ENCODE measurements around the gene IL27RA. TPM values are rescaled to one million over a fixed set of nuclear protein-coding genes. Genes with fewer than 3 reads are reported as not detected.

Gene IL27RA
- total and polyA plus RNA-seq, 7 donors: 1.5 to 3.7 (median 2.8) TPM

DNA sequence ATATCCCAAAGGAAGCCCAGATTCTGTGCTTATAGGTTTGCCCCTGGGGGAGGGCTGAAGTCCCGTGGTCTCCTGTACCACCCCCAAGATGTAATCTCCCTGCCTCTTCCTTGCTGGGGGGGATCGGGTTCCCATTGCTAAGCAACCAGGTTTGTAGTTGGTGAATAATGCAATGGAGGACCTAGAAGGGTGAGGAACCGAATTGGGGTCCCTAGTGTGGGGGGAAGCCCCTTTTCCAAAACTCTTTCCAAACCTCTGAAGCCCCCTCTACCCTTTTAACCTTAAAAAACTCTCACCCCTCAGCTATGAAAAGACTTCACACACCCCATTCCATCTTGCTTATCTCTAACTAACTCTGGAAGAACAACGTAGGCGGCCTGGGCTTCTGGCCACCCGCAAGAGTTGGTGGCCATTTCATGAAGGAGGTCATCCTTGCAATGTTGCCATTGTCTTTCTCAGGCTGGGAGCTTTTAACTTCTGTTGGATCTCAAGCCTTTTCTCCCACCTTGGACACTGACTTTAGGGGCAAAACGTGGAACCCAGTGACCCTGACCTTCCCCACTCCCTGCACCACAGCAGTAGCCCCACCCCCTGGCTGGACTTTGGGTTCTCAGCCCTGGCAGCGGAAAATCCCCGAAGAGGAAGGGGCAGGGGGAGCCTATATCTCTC, 29.7 kb downstream of the IL27RA start:
- Histone ChIP-seq H3K36me3 (ENCODE audit: insufficient read depth in 1 of 2, low read depth in 1 of 2) (no peaks in the 10 kb centered on the region), H3K27ac (no peak overlapping the region), H3K27me3 (ENCODE audit: insufficient read depth in 3 of 3, low read length in 2 of 3) (peaks cover 0 to 43% (median 19%) of the 10 kb centered on the region in 3 donors), H3K4me1 (no peaks in the 10 kb centered on the region), H3K4me3 (no peak overlapping the region), H3K9me3 (no peaks in the 10 kb centered on the region)
- DNase-seq: no peak
- TF ChIP-seq, protein P1, sequence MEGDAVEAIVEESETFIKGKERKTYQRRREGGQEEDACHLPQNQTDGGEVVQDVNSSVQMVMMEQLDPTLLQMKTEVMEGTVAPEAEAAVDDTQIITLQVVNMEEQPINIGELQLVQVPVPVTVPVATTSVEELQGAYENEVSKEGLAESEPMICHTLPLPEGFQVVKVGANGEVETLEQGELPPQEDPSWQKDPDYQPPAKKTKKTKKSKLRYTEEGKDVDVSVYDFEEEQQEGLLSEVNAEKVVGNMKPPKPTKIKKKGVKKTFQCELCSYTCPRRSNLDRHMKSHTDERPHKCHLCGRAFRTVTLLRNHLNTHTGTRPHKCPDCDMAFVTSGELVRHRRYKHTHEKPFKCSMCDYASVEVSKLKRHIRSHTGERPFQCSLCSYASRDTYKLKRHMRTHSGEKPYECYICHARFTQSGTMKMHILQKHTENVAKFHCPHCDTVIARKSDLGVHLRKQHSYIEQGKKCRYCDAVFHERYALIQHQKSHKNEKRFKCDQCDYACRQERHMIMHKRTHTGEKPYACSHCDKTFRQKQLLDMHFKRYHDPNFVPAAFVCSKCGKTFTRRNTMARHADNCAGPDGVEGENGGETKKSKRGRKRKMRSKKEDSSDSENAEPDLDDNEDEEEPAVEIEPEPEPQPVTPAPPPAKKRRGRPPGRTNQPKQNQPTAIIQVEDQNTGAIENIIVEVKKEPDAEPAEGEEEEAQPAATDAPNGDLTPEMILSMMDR (IDR thresholded peaks at IDR 0.05): no peak
- ATAC-seq: no peak
- intact Hi-C loops (cut with DNase I): no loop called here
- WGBS, 3 donors: 50 to 54% (median 51%) methylated on average over 9 of the region's 9 CpGs

DNA sequence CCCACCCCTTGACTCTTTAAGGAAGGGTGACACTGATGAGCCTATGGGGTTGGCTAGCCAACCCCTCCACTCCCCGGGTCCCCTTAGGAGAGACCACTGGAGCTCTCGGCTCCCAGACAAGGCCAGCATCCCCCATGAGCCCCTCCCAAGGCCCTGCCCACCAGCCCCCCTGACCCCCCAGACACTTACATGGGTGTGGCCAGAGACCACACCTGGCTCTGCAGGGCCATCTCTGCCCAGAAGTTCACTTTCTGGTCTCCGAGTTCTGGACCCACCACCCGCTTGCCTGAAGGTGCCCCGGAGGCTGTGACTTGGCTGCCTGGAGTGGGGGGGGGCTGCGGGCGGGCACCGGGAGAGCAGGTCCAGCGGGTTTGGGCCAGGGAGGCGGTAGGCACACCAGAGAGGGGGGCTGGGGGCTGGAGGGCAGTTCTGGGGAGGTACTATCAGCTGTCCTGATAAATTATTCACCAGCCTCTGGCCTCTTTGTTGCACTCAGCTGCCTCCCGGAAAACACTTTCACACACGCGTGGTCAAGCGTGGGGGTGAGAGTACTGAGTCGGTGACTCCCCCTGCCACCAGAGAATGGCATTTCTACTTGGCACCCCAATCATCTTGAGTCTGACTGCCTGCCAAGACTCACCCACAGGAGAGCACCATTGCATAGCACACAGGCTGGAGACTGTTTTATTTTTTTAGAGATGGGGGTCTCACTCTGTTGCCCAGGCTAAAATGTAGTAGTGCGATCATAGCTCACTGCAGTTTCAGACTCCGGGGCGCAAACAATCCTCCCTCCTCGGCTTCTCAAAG, 30.4 kb downstream of the IL27RA start, which contains the start of gene PALM3:
Gene PALM3 (minus strand): TSS at position 326 of the 807 bp plus-strand sequence. CDS start 96 bp downstream, at position 230.
- intact Hi-C loops (cut with DNase I): no loop called here
- Histone ChIP-seq H3K9me3 (no peaks in the 10 kb centered on the region), H3K27ac (no peak within 1 kb of the TSS), H3K27me3 (ENCODE audit: insufficient read depth in 3 of 3, low read length in 2 of 3) (peaks cover 0 to 40% (median 16%) of the 10 kb centered on the region in 3 donors), H3K36me3 (ENCODE audit: insufficient read depth in 1 of 2, low read depth in 1 of 2) (no peaks in the 10 kb centered on the region), H3K4me3 (no peak within 1 kb of the TSS), H3K4me1 (no peaks in the 10 kb centered on the region)
- WGBS, 3 donors: 47 to 57% (median 53%) methylated on average over 18 to 19 of the region's 19 CpGs
- DNase-seq (no peak), ATAC-seq (no peak)
- TF ChIP-seq, protein P1 (IDR thresholded peaks at IDR 0.05): no peak

DNA sequence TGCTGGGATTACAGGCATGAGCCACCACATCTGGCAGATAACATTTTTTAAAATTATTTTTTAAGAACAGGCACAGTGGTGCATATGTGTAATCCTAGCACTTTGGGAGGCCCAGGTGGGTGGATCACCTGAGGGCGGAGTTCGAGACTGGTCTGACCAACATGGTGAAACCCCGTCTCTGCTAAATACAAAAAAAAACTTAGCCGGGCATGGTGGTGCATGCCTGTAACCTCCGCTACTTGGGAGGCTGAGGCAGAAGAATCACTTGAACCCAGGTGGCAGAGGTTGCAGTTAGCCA, 30.9 kb downstream of the IL27RA start:
- 80 to 88% (median 81%) methylated on average over 5 of the region's 5 CpGs for WGBS, 3 donors
- no peaks in the 10 kb centered on the region for H3K9me3 ChIP-seq
- H3K36me3 ChIP-seq (ENCODE audit: insufficient read depth in 1 of 2, low read depth in 1 of 2): no peaks in the 10 kb centered on the region
- H3K4me3 ChIP-seq: no peak overlapping the region
- peaks cover 0 to 36% (median 14%) of the 10 kb centered on the region in 3 donors for H3K27me3 ChIP-seq (ENCODE audit: insufficient read depth in 3 of 3, low read length in 2 of 3)
- TF ChIP-seq, protein P1 (IDR thresholded peaks at IDR 0.05): no peak
- no peaks in the 10 kb centered on the region for H3K4me1 ChIP-seq
- H3K27ac ChIP-seq: no peak overlapping the region
- ATAC-seq (no peak), DNase-seq (no peak)
- intact Hi-C loops (cut with DNase I): no loop called here

DNA sequence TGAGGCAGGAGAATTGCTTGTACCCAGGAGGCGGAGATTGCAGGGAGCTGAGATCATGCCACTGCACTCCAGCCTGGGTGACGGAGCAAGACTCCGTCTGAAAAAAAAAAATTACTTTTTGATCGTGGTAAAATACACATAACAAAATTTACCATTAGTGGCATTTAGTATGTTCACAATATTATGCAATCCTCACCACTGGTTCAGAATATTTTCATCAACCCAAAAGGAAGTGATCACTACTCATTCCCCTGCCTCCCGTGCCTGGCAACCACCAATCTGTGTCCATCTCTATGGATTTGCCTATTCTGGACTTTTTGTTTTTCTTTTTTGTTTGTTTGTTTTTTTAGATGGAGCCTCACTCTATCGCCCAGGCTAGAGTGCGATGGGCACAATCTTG, 31.5 kb downstream of the IL27RA start:
- no peaks in the 10 kb centered on the region for H3K9me3 ChIP-seq
- H3K27me3 ChIP-seq (ENCODE audit: insufficient read depth in 3 of 3, low read length in 2 of 3): peaks cover 0 to 30% (median 10%) of the 10 kb centered on the region in 3 donors
- ATAC-seq (no peak), DNase-seq (no peak)
- H3K27ac ChIP-seq: no peak overlapping the region
- H3K4me3 ChIP-seq: no peak overlapping the region
- TF ChIP-seq, protein P1 (IDR thresholded peaks at IDR 0.05): no peak
- WGBS, 3 donors: 71 to 79% (median 74%) methylated on average over 7 of the region's 7 CpGs
- no peaks in the 10 kb centered on the region for H3K4me1 ChIP-seq
- H3K36me3 ChIP-seq (ENCODE audit: insufficient read depth in 1 of 2, low read depth in 1 of 2): no peaks in the 10 kb centered on the region
- intact Hi-C loops (cut with DNase I): no loop called here

All from psoas muscle (tissue), 8 donors.